Prostate gland (tissue), 2 donors: Measurements from ENCODE around the gene SNX12. TPM values are rescaled to one million over a fixed set of nuclear protein-coding genes. Genes with fewer than 3 reads are reported as not detected.
A peak's percentile ranks its signal among the peaks of the same experiment; 100 is the strongest.

Experiments
- DNase-seq: peaks from one replicate; pipeline ENCODE4 v3.0.0-alpha.2; 2019; ENCODE audit warnings: low spot score
- H3K27ac ChIP-seq, 2 donors: fragments of 200-600 bp; sonication (generic); 2 replicates each; pipeline ENCODE4 v1.5.1; 2017 to 2019
- H3K27me3 ChIP-seq: fragments of 200-600 bp; sonication (generic); replicated peaks from 2 replicates; pipeline ENCODE4 v1.5.1; 2019; ENCODE audit not compliant: insufficient read depth
- H3K36me3 ChIP-seq, 2 donors: fragments of 200-600 bp; sonication (generic); 1 replicate in 1 of 2; 2 replicates in 1 of 2; pipeline versions ENCODE4 v1.5.1 to v1.8.1; 2017 to 2019
- H3K4me1 ChIP-seq: fragments of 200-600 bp; sonication (generic); replicated peaks from 2 replicates; pipeline ENCODE4 v1.5.1; 2019
- H3K4me3 ChIP-seq, 2 donors: fragments of 200-600 bp; sonication (generic); 2 replicates each; pipeline ENCODE4 v1.5.1; 2017 to 2019
- H3K9me3 ChIP-seq: fragments of 200-600 bp; sonication (generic); 2 replicates; pipeline ENCODE4 v1.5.1; 2017
- CTCF ChIP-seq, 4 experiments: fragments of 200-600 bp in 2 of 4; fragments of 450-650 bp in 2 of 4; sonication (generic) in 2 of 4; IDR thresholded peaks; 1 replicate in 3 of 4; 2 replicates in 1 of 4; pipeline ENCODE4 v1.5.1; 2016 to 2019; ENCODE audit warnings: antibody characterized with exemption in 4 of 4, mild to moderate bottlenecking in 2 of 4, moderate library complexity in 2 of 4
- POLR2A ChIP-seq: fragments of 450-650 bp; IDR thresholded peaks from one replicate; pipeline ENCODE4 v1.6.1; 2016; ENCODE audit warnings: antibody characterized with exemption, mild to moderate bottlenecking
- POLR2AphosphoS5 ChIP-seq: sonication (generic); formaldehyde crosslinking; IDR thresholded peaks from one replicate; pipeline ENCODE4 v1.6.1; 2017; ENCODE audit warnings: antibody characterized with exemption
- WGBS: methylation state at CpG from one replicate; pipeline ENCODE4 v1.1.5; 2018; 5-methylcytosine and 5-hydroxymethylcytosine counted together
- intact Hi-C: fragments of 100-400 bp; cut with DNase I; formaldehyde crosslinking; loops from one replicate; pipeline ENCODE4 v1.14.2; 2022
- total RNA-seq, 2 donors: library from RNA; depleted of rRNA; stranded (reverse); fragments of >200 nt; gene quantifications; one replicate each; pipeline ENCODE4 v1.1.0, GENCODE V29; 2016

SNX12 gene
- total RNA-seq, 2 donors from 2014 or later = 54.5 to 65.5 TPM

DNA sequence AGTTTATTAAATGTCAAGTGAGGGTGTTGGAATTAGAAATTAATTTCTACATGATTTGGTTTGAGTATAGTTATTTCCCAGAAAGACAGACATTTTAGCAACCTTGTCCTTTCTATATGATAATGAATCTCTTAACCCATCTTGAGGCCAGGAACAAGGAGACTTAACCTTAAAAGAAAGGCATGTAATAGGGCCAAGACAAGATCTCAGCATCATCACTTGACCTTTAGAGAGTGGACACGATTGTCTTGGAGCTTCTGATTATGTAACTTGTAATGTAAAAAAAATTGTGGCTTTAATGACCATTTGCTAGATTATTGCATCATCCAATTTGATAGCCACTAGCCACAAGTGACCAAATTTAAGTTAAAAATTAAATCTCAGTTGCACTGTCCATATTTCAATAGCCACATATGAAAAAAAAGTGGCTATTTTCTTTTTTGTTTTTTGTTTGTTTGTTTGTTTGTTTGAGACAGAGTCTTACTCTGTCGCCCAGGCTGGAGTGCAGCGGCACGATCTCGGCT is 14.1 kb upstream of the SNX12 start:
- no peaks in the 10 kb centered on the region for H3K4me1 ChIP-seq
- H3K4me3 ChIP-seq = no peak overlapping the region
- WGBS = 76% methylated on average over 5 of the region's 5 CpGs
- TF ChIP-seq CTCF (IDR thresholded peaks at IDR 0.05) = no peak
- no peak for TF ChIP-seq POLR2A
- no peak for TF ChIP-seq POLR2AphosphoS5
- H3K9me3 ChIP-seq = no peaks in the 10 kb centered on the region
- no peak for DNase-seq
- H3K27me3 ChIP-seq = no peaks in the 10 kb centered on the region
- intact Hi-C loops = no loop called here
- H3K27ac ChIP-seq = no peak overlapping the region
- H3K36me3 ChIP-seq = no peaks in the 10 kb centered on the region

- no peak for TF ChIP-seq POLR2AphosphoS5
- TF ChIP-seq CTCF (IDR thresholded peaks at IDR 0.05) = no peak
- TF ChIP-seq POLR2A = no peak
- Histone ChIP-seq H3K36me3 (no peaks in the 10 kb centered on the region), H3K27me3 (no peaks in the 10 kb centered on the region), H3K4me3 (no peak overlapping the region), H3K4me1 (no peaks in the 10 kb centered on the region), H3K27ac (no peak overlapping the region), H3K9me3 (no peaks in the 10 kb centered on the region)
- no peak for DNase-seq
- WGBS = 46% methylated on average over 3 of the region's 3 CpGs
- intact Hi-C loops = no loop called here
Observed at GRCh38 chrX:71081330-71082123, 13.4 kb upstream of the SNX12 start.

GRCh38 chrX:71070531-71070930 is 2.4 kb upstream of the SNX12 start:
- Histone ChIP-seq H3K27ac (no peak overlapping the region), H3K9me3 (no peaks in the 10 kb centered on the region), H3K4me1 (no peaks in the 10 kb centered on the region), H3K27me3 (no peaks in the 10 kb centered on the region), H3K4me3 (no peak overlapping the region), H3K36me3 (no peaks in the 10 kb centered on the region)
- WGBS = 59% methylated on average over 5 of the region's 5 CpGs
- no peak for DNase-seq
- TF ChIP-seq POLR2AphosphoS5 (no peak), CTCF (IDR thresholded peaks at IDR 0.05) (no peak), POLR2A (no peak)
- intact Hi-C loops = no loop called here

DNA sequence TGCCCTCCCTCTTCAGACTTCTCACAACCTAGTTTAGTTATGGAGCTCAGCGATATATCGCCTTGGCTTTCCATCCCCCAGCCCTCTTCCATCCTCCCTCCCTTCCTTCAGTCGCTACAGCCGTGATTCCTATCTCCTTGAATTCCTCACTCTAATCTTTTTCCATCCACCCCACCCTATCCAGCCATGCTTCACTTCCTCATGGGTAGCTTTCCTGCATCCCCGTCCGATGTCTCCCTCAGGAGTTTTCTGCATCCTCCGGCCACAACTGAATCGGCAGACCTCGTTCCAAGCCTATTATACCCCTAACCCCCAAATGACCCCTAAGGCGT is 456 bp downstream of the SNX12 start:
- H3K4me1 ChIP-seq = no peaks in the 10 kb centered on the region
- WGBS = 0% methylated on average over 10 of the region's 10 CpGs
- DNase-seq = no peak
- H3K4me3 ChIP-seq = peak overlapping the region; percentile 44 to 52
- no peaks in the 10 kb centered on the region for H3K27me3 ChIP-seq
- peak overlapping the region; percentile 79 to 86 for H3K27ac ChIP-seq
- H3K9me3 ChIP-seq = no peaks in the 10 kb centered on the region
- no peaks in the 10 kb centered on the region for H3K36me3 ChIP-seq
- TF ChIP-seq POLR2A = no peak
- no peak for TF ChIP-seq CTCF (IDR thresholded peaks at IDR 0.05)
- no peak for TF ChIP-seq POLR2AphosphoS5
- intact Hi-C loops = no loop called here

DNA sequence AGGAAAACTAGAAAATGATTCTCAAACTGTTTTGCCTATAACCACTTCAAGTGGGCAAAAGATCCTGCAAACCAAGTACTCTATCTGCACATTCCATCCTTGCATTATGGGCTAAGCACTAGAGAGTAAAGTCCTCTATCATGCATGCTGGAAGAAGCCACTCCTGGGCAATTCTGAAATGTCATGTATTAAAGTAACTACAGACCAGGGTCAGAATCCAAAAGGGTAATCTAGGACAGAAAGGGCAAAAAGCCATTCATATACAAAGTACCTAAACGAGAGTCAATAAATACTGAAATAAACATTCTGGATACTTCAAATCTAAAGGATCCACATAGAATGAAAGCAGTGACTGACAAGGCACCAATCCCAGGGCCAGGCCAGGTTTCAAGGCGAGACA is 1.0 kb downstream of the SNX12 start:
- intact Hi-C loops = no loop called here
- Histone ChIP-seq H3K36me3 (no peaks in the 10 kb centered on the region), H3K27me3 (no peaks in the 10 kb centered on the region), H3K27ac (peak overlapping the region; percentile 79 to 86), H3K4me3 (peak overlapping the region; percentile 44 to 52), H3K9me3 (no peaks in the 10 kb centered on the region), H3K4me1 (no peaks in the 10 kb centered on the region)
- TF ChIP-seq POLR2AphosphoS5 (no peak), CTCF (IDR thresholded peaks at IDR 0.05) (no peak), POLR2A (no peak)
- 5% methylated on average over 2 of the region's 2 CpGs for WGBS
- no peak for DNase-seq
